ENCODE results near the gene EBI3. TPM values are rescaled to one million over a fixed set of nuclear protein-coding genes. Genes with fewer than 3 reads are reported as not detected.
A peak's percentile ranks its signal among the peaks of the same experiment; 100 is the strongest.
"Not testable (repeated sequence)": the region's sequence is repeated elsewhere in the genome, so short reads cannot be mapped to it uniquely, and the experiment has no call there.

Gene EBI3
- total and polyA plus RNA-seq, 11 donors = 0.27 to 5.6 (median 0.88) TPM

- Histone ChIP-seq H3K27ac (no peak overlapping the region), H3K9me3 (peaks cover 0 to 17% (median 0%) of the 10 kb centered on the region in 12 donors), H3K27me3 (peaks cover 0 to 9% (median 0%) of the 10 kb centered on the region in 9 donors), H3K4me1 (peaks cover 0 to 4% (median 0%) of the 10 kb centered on the region in 12 donors), H3K4me3 (no peak overlapping the region), H3K36me3 (no peaks in the 10 kb centered on the region)
- TF ChIP-seq POLR2A (IDR thresholded peaks at IDR 0.05) = no peak
- TF ChIP-seq CTCF (IDR thresholded peaks at IDR 0.05) = no peak
- no peak for DNase-seq
- ATAC-seq = no peak
- WGBS, 4 donors = 85 to 93% (median 90%) methylated on average over 4 of the region's 4 CpGs
- intact Hi-C loops (cut with DNase I) = no loop called here
These were observed 9.5 kb downstream of the EBI3 start for GRCh38 chr19:4238831-4239230.

- DNase-seq = no peak
- TF ChIP-seq POLR2A (IDR thresholded peaks at IDR 0.05) (no peak), CTCF (IDR thresholded peaks at IDR 0.05) (no peak)
- 71 to 76% (median 73%) methylated on average over 5 of the region's 5 CpGs for WGBS, 4 donors
- Histone ChIP-seq H3K36me3 (no peaks in the 10 kb centered on the region), H3K4me1 (peaks cover 0 to 10% (median 3%) of the 10 kb centered on the region in 12 donors), H3K4me3 (no peak overlapping the region), H3K27ac (peak overlapping the region in 4 of 12 donors; percentile 15 to 67 (median 33)), H3K27me3 (no peaks in the 10 kb centered on the region), H3K9me3 (peaks cover 0 to 17% (median 0%) of the 10 kb centered on the region in 12 donors)
- intact Hi-C loops (cut with DNase I) = no loop called here
- no peak for ATAC-seq
These were observed 12.6 kb downstream of the EBI3 start for GRCh38 chr19:4241824-4242430.

GRCh38 chr19:4245938-4246337 lies 16.6 kb downstream of the EBI3 start:
- peaks cover 0 to 17% (median 0%) of the 10 kb centered on the region in 12 donors for H3K9me3 ChIP-seq
- not testable (repeated sequence) for DNase-seq, H3K4me3 ChIP-seq, H3K27me3 ChIP-seq, ATAC-seq
- H3K27ac ChIP-seq = peak overlapping the region in 1 of 12 donors; percentile 93
- WGBS, 4 donors = 95 to 99% (median 98%) methylated on average over 6 of the region's 6 CpGs
- H3K36me3 ChIP-seq = peaks cover 2 to 26% (median 19%) of the 10 kb centered on the region in 9 donors
- H3K4me1 ChIP-seq = peaks cover 0 to 18% (median 7%) of the 10 kb centered on the region in 12 donors
- intact Hi-C loops (cut with DNase I) = loop anchor here in 2 of 10 donors (2.0 to 5.0 kb wide), 2 partner anchors 96 to 155 kb away; partner anchors contain the start of genes SH3GL1 (in 2 of the 2) and MPND (in 1 of the 2)

- H3K27me3 ChIP-seq = no peaks in the 10 kb centered on the region
- intact Hi-C loops (cut with DNase I) = loop anchor here in 2 of 10 donors (1.0 to 5.0 kb wide), 3 partner anchors 95 to 154 kb away; partner anchors contain the start of genes SH3GL1 (in 2 of the 2) and MPND (in 1 of the 2)
- peak in 1 of 2 donors; percentile 46 for TF ChIP-seq POLR2A (IDR thresholded peaks at IDR 0.05)
- TF ChIP-seq CTCF (IDR thresholded peaks at IDR 0.05) = peak in 11 of 12 donors; percentile 11 to 65 (median 38)
- peaks cover 2 to 36% (median 30%) of the 10 kb centered on the region in 9 donors for H3K36me3 ChIP-seq
- DNase-seq = peak; percentile 98 to 99 (median 99)
- WGBS, 4 donors = 0 to 1% (median 0%) methylated on average over 42 to 45 of the region's 45 CpGs
- peak; percentile 98 to 99 (median 99) for ATAC-seq
- H3K4me1 ChIP-seq = peaks cover 0 to 15% (median 7%) of the 10 kb centered on the region in 12 donors
- H3K9me3 ChIP-seq = peaks cover 0 to 7% (median 0%) of the 10 kb centered on the region in 12 donors
- H3K27ac ChIP-seq = peak within 1 kb of the TSS; percentile 93 to 99 (median 97)
- H3K4me3 ChIP-seq = peak within 1 kb of the TSS; percentile 57 to 95 (median 76)
These were observed 17.7 kb downstream of the EBI3 start, which contains the start of gene YJU2 for GRCh38 chr19:4246767-4247593. Gene YJU2 (plus strand): TSS chr19:4247080. CDS start chr19:4247147, 67 bp downstream.

Measured in heart left ventricle (tissue), 16 donors.